Measurements from ENCODE around the gene CROCC. TPM values are rescaled to one million over a fixed set of nuclear protein-coding genes. Genes with fewer than 3 reads are reported as not detected.
"Not testable (repeated sequence)": the region's sequence is repeated elsewhere in the genome, so short reads cannot be mapped to it uniquely, and the experiment has no call there.

CROCC gene
- total RNA-seq, 1 experiment from 2014 or later, result 30.2 TPM

GRCh38 chr1:16927711-16928485 is 6.2 kb downstream of the CROCC start:
- BruUV-seq (replicated peaks), result no TSS peak
- intact Hi-C loops (cut with micrococcal nuclease; ENCODE audit: unreplicated experiment), result no loop called here
- Histone ChIP-seq H3K9me3 (ENCODE audit: low read depth, low read length, poor library complexity, severe bottlenecking) (no peaks in the 10 kb centered on the region), H3K4me1 (ENCODE audit: insufficient read depth, low read length, poor library complexity, severe bottlenecking) (no peaks in the 10 kb centered on the region), H3K36me3 (ENCODE audit: insufficient read depth, low read length, poor library complexity, severe bottlenecking) (no peaks in the 10 kb centered on the region), H3K27me3 (replicated peaks; ENCODE audit: insufficient read depth, low read depth, low read length, poor library complexity) (no peaks in the 10 kb centered on the region), H3K27ac (ENCODE audit: low read depth, low read length, poor library complexity, severe bottlenecking) (no peak overlapping the region), H3K4me3 (ENCODE audit: low read depth, low read length, poor library complexity, severe bottlenecking) (no peak overlapping the region)
- ChIA-PET CTCF (no interaction called here), POLR2A (ENCODE audit: low non-redundant PET) (no interaction called here)
- DNase-seq (ENCODE audit: low spot score), result no peak
- TF ChIP-seq EZH2 (IDR thresholded peaks at IDR 0.05; ENCODE audit: borderline replicate concordance, low read depth, low read length, poor library complexity, severe bottlenecking), result no peak
- no peak for TF ChIP-seq CTCF (conservative IDR thresholded peaks at IDR 0.05; ENCODE audit: low read depth, low read length)

GRCh38 chr1:16929146-16930041 is 7.7 kb downstream of the CROCC start:
- intact Hi-C loops (cut with micrococcal nuclease; ENCODE audit: unreplicated experiment); H3K4me1 ChIP-seq (ENCODE audit: insufficient read depth, low read length, poor library complexity, severe bottlenecking); H3K9me3 ChIP-seq (ENCODE audit: low read depth, low read length, poor library complexity, severe bottlenecking); H3K27ac ChIP-seq (ENCODE audit: low read depth, low read length, poor library complexity, severe bottlenecking); BruUV-seq (replicated peaks); DNase-seq (ENCODE audit: low spot score); H3K36me3 ChIP-seq (ENCODE audit: insufficient read depth, low read length, poor library complexity, severe bottlenecking); CTCF ChIA-PET; H3K27me3 ChIP-seq (replicated peaks; ENCODE audit: insufficient read depth, low read depth, low read length, poor library complexity); H3K4me3 ChIP-seq (ENCODE audit: low read depth, low read length, poor library complexity, severe bottlenecking); POLR2A ChIA-PET (ENCODE audit: low non-redundant PET): not testable (repeated sequence)

- POLR2A ChIA-PET (ENCODE audit: low non-redundant PET); intact Hi-C loops (cut with micrococcal nuclease; ENCODE audit: unreplicated experiment); H3K36me3 ChIP-seq (ENCODE audit: insufficient read depth, low read length, poor library complexity, severe bottlenecking): not testable (repeated sequence)
Observed at GRCh38 chr1:16931206-16931934, 9.6 kb downstream of the CROCC start.

GRCh38 chr1:16933945-16934344 is 12.2 kb downstream of the CROCC start:
- intact Hi-C loops (cut with micrococcal nuclease; ENCODE audit: unreplicated experiment); H3K27ac ChIP-seq (ENCODE audit: low read depth, low read length, poor library complexity, severe bottlenecking); H3K4me3 ChIP-seq (ENCODE audit: low read depth, low read length, poor library complexity, severe bottlenecking); H3K36me3 ChIP-seq (ENCODE audit: insufficient read depth, low read length, poor library complexity, severe bottlenecking); POLR2A ChIA-PET (ENCODE audit: low non-redundant PET); BruUV-seq (replicated peaks); H3K27me3 ChIP-seq (replicated peaks; ENCODE audit: insufficient read depth, low read depth, low read length, poor library complexity); DNase-seq (ENCODE audit: low spot score); H3K9me3 ChIP-seq (ENCODE audit: low read depth, low read length, poor library complexity, severe bottlenecking); H3K4me1 ChIP-seq (ENCODE audit: insufficient read depth, low read length, poor library complexity, severe bottlenecking): not testable (repeated sequence)
- CTCF ChIA-PET, result interaction anchor here (0.7 kb wide), 1 partner anchor 666 kb away, joined by 4 read pairs; no protein-coding TSS in a partner anchor

More at GRCh38 chr1:16931206-16931934, 9.6 kb downstream of the CROCC start:
- BruUV-seq (replicated peaks); H3K27ac ChIP-seq (ENCODE audit: low read depth, low read length, poor library complexity, severe bottlenecking); H3K4me3 ChIP-seq (ENCODE audit: low read depth, low read length, poor library complexity, severe bottlenecking); H3K4me1 ChIP-seq (ENCODE audit: insufficient read depth, low read length, poor library complexity, severe bottlenecking); DNase-seq (ENCODE audit: low spot score); CTCF ChIA-PET; H3K27me3 ChIP-seq (replicated peaks; ENCODE audit: insufficient read depth, low read depth, low read length, poor library complexity); H3K9me3 ChIP-seq (ENCODE audit: low read depth, low read length, poor library complexity, severe bottlenecking): not testable (repeated sequence)

- H3K27ac ChIP-seq (ENCODE audit: low read depth, low read length, poor library complexity, severe bottlenecking); POLR2A ChIA-PET (ENCODE audit: low non-redundant PET); H3K4me1 ChIP-seq (ENCODE audit: insufficient read depth, low read length, poor library complexity, severe bottlenecking); H3K36me3 ChIP-seq (ENCODE audit: insufficient read depth, low read length, poor library complexity, severe bottlenecking); H3K9me3 ChIP-seq (ENCODE audit: low read depth, low read length, poor library complexity, severe bottlenecking); BruUV-seq (replicated peaks); H3K27me3 ChIP-seq (replicated peaks; ENCODE audit: insufficient read depth, low read depth, low read length, poor library complexity); CTCF ChIA-PET; H3K4me3 ChIP-seq (ENCODE audit: low read depth, low read length, poor library complexity, severe bottlenecking); DNase-seq (ENCODE audit: low spot score); intact Hi-C loops (cut with micrococcal nuclease; ENCODE audit: unreplicated experiment): not testable (repeated sequence)
Observed at GRCh38 chr1:16936580-16936979, 14.8 kb downstream of the CROCC start.
